Astrocyte (in vitro differentiated cells and primary cell): ENCODE data around the gene ASPN. TPM values are rescaled to one million over a fixed set of nuclear protein-coding genes. Genes with fewer than 3 reads are reported as not detected.

Experiments
- DNase-seq: peaks from one replicate; pipeline ENCODE4 v3.0.0-alpha.2; 2010; ENCODE audit warnings: low read depth
- FAIRE-seq: peaks from 2 replicates; lab custom pipeline; 2011; peaks lifted over from hg19 to GRCh38; lab: Jason Lieb, UNC
- H2AFZ ChIP-seq: 2 replicates; pipeline ENCODE4 v1.6.0; 2012; ENCODE audit warnings: low read depth, low read length, inconsistent platforms
- H3K27ac ChIP-seq: 2 replicates; pipeline ENCODE4 v1.5.1; 2011; ENCODE audit warnings: low read depth, low read length, inconsistent platforms
- H3K27me3 ChIP-seq: 2 replicates; pipeline ENCODE4 v1.6.0; 2011; ENCODE audit warnings: low read length, inconsistent platforms; ENCODE audit not compliant: insufficient read depth
- H3K36me3 ChIP-seq: 2 replicates; pipeline ENCODE4 v1.5.1; 2011; ENCODE audit warnings: low read length, inconsistent platforms; ENCODE audit not compliant: insufficient read depth
- H3K4me1 ChIP-seq: 2 replicates; pipeline ENCODE4 v1.5.1; 2011; ENCODE audit warnings: low read length, inconsistent platforms; ENCODE audit not compliant: insufficient read depth
- H3K4me2 ChIP-seq: 2 replicates; pipeline ENCODE4 v1.6.0; 2012; ENCODE audit warnings: low read length, inconsistent platforms
- H3K4me3 ChIP-seq: 2 replicates; pipeline ENCODE4 v1.5.1; 2011; ENCODE audit warnings: low read depth, mild to moderate bottlenecking, low read length, inconsistent platforms; ENCODE audit not compliant: insufficient read depth
- H3K79me2 ChIP-seq: 2 replicates; pipeline ENCODE4 v1.6.0; 2012; ENCODE audit warnings: mild to moderate bottlenecking, low read length, inconsistent platforms; ENCODE audit not compliant: insufficient read depth
- H3K9ac ChIP-seq: 2 replicates; pipeline ENCODE4 v1.6.0; 2012; ENCODE audit warnings: mild to moderate bottlenecking, low read length, inconsistent platforms
- H3K9me3 ChIP-seq: 2 replicates; pipeline ENCODE4 v1.5.1; 2012; ENCODE audit warnings: low read depth, mild to moderate bottlenecking, low read length, inconsistent platforms; ENCODE audit not compliant: insufficient read depth
- H4K20me1 ChIP-seq: 2 replicates; pipeline ENCODE4 v1.6.0; 2012; ENCODE audit warnings: low read length, inconsistent platforms; ENCODE audit not compliant: insufficient read depth
- H3K27ac Mint-ChIP-seq: one replicate; pipeline ENCODE4 v1.8.0; 2021; ENCODE audit warnings: mild to moderate bottlenecking, mixed read lengths; ENCODE audit not compliant: unreplicated experiment
- H3K27me3 Mint-ChIP-seq: one replicate; pipeline ENCODE4 v1.8.0; 2021; ENCODE audit warnings: low read depth, mixed read lengths; ENCODE audit not compliant: unreplicated experiment
- H3K36me3 Mint-ChIP-seq: one replicate; pipeline ENCODE4 v1.8.0; 2021; ENCODE audit warnings: low read depth, mixed read lengths; ENCODE audit not compliant: unreplicated experiment
- H3K4me1 Mint-ChIP-seq: one replicate; pipeline ENCODE4 v1.8.0; 2021; ENCODE audit warnings: low read depth, mixed read lengths; ENCODE audit not compliant: unreplicated experiment
- H3K4me3 Mint-ChIP-seq: one replicate; pipeline ENCODE4 v1.8.0; 2021; ENCODE audit warnings: mild to moderate bottlenecking, moderate library complexity, mixed read lengths; ENCODE audit not compliant: unreplicated experiment
- H3K9me3 Mint-ChIP-seq: one replicate; pipeline ENCODE4 v1.8.0; 2021; ENCODE audit warnings: mild to moderate bottlenecking, mixed read lengths; ENCODE audit not compliant: unreplicated experiment
- CTCF ChIP-seq: IDR thresholded peaks from 2 replicates; pipeline ENCODE4 v1.5.1; 2011; ENCODE audit warnings: low read depth, mild to moderate bottlenecking, inconsistent platforms, low read length, moderate library complexity; ENCODE audit not compliant: insufficient read depth
- EZH2 ChIP-seq: IDR thresholded peaks from 2 replicates; pipeline ENCODE4 v1.6.1; 2012; ENCODE audit warnings: mild to moderate bottlenecking, low read length, inconsistent platforms; ENCODE audit not compliant: insufficient read depth
- total RNA-seq: library from RNA; stranded (reverse); gene quantifications from 2 replicates; pipeline ENCODE4 v1.2.1, GENCODE V29; 2021

The ASPN gene
- total RNA-seq, 1 donor from 2014 or later: not detected

- Histone ChIP-seq H3K9me3 (no peaks in the 10 kb centered on the region), H3K9ac (no peak overlapping the region), H3K27ac (no peak overlapping the region), H4K20me1 (no peaks in the 10 kb centered on the region), H3K4me3 (no peak overlapping the region), H3K79me2 (no peaks in the 10 kb centered on the region), H3K4me1 (no peaks in the 10 kb centered on the region), H3K27me3 (no peaks in the 10 kb centered on the region), H2AFZ (no peak overlapping the region), H3K4me2 (no peak overlapping the region), H3K36me3 (no peaks in the 10 kb centered on the region)
- no peak overlapping the region for H3K27ac Mint-ChIP-seq
- no peaks in the 10 kb centered on the region for H3K27me3 Mint-ChIP-seq
- no peaks in the 10 kb centered on the region for H3K36me3 Mint-ChIP-seq
- DNase-seq: no peak
- no peaks in the 10 kb centered on the region for H3K4me1 Mint-ChIP-seq
- TF ChIP-seq CTCF (no peak), EZH2 (no peak)
- H3K9me3 Mint-ChIP-seq: peaks cover 3% of the 10 kb centered on the region
- H3K4me3 Mint-ChIP-seq: no peak overlapping the region
- FAIRE-seq: no peak
Measured at GRCh38 chr9:92455217-92455616, 27.1 kb downstream of the ASPN start.

DNA sequence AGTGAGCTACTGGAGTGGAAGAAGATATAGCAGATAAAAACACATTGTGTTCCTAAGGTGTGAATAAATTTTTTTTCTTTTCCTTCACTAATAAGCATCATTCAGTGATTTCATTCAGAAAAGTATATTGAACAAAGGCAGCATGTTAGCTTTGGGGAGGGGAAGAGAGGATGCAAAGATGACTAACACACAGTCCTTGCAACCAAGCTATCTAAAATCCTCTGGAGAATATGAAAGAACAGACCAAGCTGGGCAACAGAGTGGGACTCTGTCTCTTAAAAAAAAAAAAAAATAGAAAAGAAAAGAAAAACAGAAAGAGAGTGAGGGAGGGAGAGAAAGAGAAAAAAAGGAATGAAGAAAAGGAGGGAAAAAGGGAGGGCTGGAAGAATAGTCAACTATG lies 35.8 kb downstream of the ASPN start:
- Mint-ChIP-seq H3K27me3 (no peaks in the 10 kb centered on the region), H3K36me3 (no peaks in the 10 kb centered on the region), H3K4me1 (peaks cover 7% of the 10 kb centered on the region), H3K27ac (no peak overlapping the region), H3K4me3 (no peak overlapping the region), H3K9me3 (peaks cover 3% of the 10 kb centered on the region)
- DNase-seq (no peak), FAIRE-seq (no peak)
- no peaks in the 10 kb centered on the region for H3K27me3 ChIP-seq
- H4K20me1 ChIP-seq: no peaks in the 10 kb centered on the region
- H3K27ac ChIP-seq: no peak overlapping the region
- H3K4me1 ChIP-seq: peaks cover 3% of the 10 kb centered on the region
- no peaks in the 10 kb centered on the region for H3K9me3 ChIP-seq
- no peak overlapping the region for H3K4me2 ChIP-seq
- no peak overlapping the region for H3K4me3 ChIP-seq
- no peak overlapping the region for H2AFZ ChIP-seq
- no peak for TF ChIP-seq CTCF
- TF ChIP-seq EZH2: no peak
- H3K9ac ChIP-seq: no peak overlapping the region
- no peaks in the 10 kb centered on the region for H3K36me3 ChIP-seq
- no peaks in the 10 kb centered on the region for H3K79me2 ChIP-seq

DNA sequence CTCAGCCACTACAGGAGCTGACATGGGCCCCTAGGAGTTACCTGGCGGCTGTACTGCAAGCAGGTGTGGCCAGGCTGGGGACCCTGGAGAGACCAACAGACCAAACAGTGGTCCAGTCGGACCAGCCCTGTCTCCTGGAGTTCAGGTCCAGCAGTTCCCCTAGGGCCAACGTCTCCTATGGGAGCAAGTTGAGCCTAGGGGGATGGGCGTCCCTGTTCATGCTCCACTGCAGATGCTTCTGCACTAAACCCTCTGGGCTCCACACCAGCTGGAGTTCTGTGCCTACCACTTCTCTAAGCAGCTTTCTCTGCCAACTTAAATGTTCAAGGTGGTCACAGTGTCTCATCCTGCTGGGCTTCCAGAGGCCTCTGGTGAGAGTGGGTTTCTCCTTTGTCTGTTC lies 37.5 kb downstream of the ASPN start:
- Mint-ChIP-seq H3K4me3 (no peak overlapping the region), H3K27me3 (no peaks in the 10 kb centered on the region), H3K4me1 (peaks cover 11% of the 10 kb centered on the region), H3K36me3 (no peaks in the 10 kb centered on the region), H3K27ac (no peak overlapping the region), H3K9me3 (no peaks in the 10 kb centered on the region)
- Histone ChIP-seq H3K27ac (no peak overlapping the region), H3K27me3 (no peaks in the 10 kb centered on the region), H3K36me3 (no peaks in the 10 kb centered on the region), H3K4me1 (peaks cover 5% of the 10 kb centered on the region), H3K4me3 (no peak overlapping the region), H3K79me2 (no peaks in the 10 kb centered on the region), H4K20me1 (no peaks in the 10 kb centered on the region), H2AFZ (no peak overlapping the region), H3K4me2 (no peak overlapping the region), H3K9me3 (no peaks in the 10 kb centered on the region), H3K9ac (no peak overlapping the region)
- FAIRE-seq (no peak), DNase-seq (no peak)
- TF ChIP-seq EZH2: no peak
- TF ChIP-seq CTCF: no peak
